PC-9 (cell line): ENCODE results near the gene SMPD3. TPM values are rescaled to one million over a fixed set of nuclear protein-coding genes. Genes with fewer than 3 reads are reported as not detected.

Experiments used
- BruUV-seq: library from RNA; stranded (reverse); fragments of 400-500 nt; replicated peaks from 2 replicates; lab custom pipeline; 2021; lab: Mats Ljungman, UMichigan
- CTCF ChIA-PET: fragments of 300-600 bp; sonication (Branson Sonifier 250); formaldehyde crosslinking; loops from one replicate; lab custom pipeline; 2022; ENCODE audit warnings: antibody characterized with exemption; lab: Charles Lee
- POLR2A ChIA-PET: fragments of 300-600 bp; sonication (Branson Sonifier 250); formaldehyde crosslinking; loops from one replicate; lab custom pipeline; 2022; ENCODE audit warnings: antibody characterized with exemption; ENCODE audit not compliant: unreplicated experiment; lab: Charles Lee
- DNase-seq, 2 experiments: peaks; one replicate each; pipeline versions ENCODE4 v3.0.0 to v3.0.0-alpha.2; 2015 to 2022; ENCODE audit warnings: mixed read lengths in 1 of 2
- H2AFZ ChIP-seq: fragments of 200-600 bp; sonication (generic); 2 replicates; pipeline ENCODE4 v1.8.1; 2017; ENCODE audit warnings: antibody characterized with exemption
- H3F3A ChIP-seq: fragments of 200-600 bp; sonication (generic); 2 replicates; pipeline ENCODE4 v1.8.1; 2017; ENCODE audit warnings: antibody characterized with exemption, mild to moderate bottlenecking, low read depth; ENCODE audit not compliant: insufficient read depth
- H3K27ac ChIP-seq: fragments of 200-600 bp; sonication (generic); 2 replicates; pipeline ENCODE4 v1.6.1; 2016; ENCODE audit warnings: mixed run types
- H3K27me3 ChIP-seq: fragments of 200-600 bp; sonication (generic); 2 replicates; pipeline ENCODE4 v1.6.1; 2016; ENCODE audit warnings: low read depth, mixed run types; ENCODE audit not compliant: insufficient read depth
- H3K36me3 ChIP-seq: fragments of 200-600 bp; sonication (generic); 2 replicates; pipeline ENCODE4 v1.6.1; 2016; ENCODE audit warnings: low read depth, mixed run types
- H3K4me1 ChIP-seq: fragments of 200-600 bp; sonication (generic); replicated peaks from 2 replicates; pipeline ENCODE4 v1.6.1; 2016; ENCODE audit warnings: mixed run types; ENCODE audit not compliant: insufficient read depth
- H3K4me2 ChIP-seq: fragments of 200-600 bp; sonication (generic); 2 replicates; pipeline ENCODE4 v1.6.1; 2017; ENCODE audit warnings: mixed run types
- H3K4me3 ChIP-seq: fragments of 200-600 bp; sonication (generic); 2 replicates; pipeline ENCODE4 v1.6.1; 2016; ENCODE audit warnings: mixed run types
- H3K79me2 ChIP-seq: fragments of 200-600 bp; sonication (generic); 2 replicates; pipeline ENCODE4 v1.6.1; 2017; ENCODE audit warnings: low read depth, mixed run types
- H3K9me2 ChIP-seq: fragments of 200-600 bp; sonication (generic); 2 replicates; pipeline ENCODE4 v1.8.1; 2017; ENCODE audit warnings: mild to moderate bottlenecking; ENCODE audit not compliant: insufficient read depth
- H3K9me3 ChIP-seq: fragments of 200-600 bp; sonication (generic); 2 replicates; pipeline ENCODE4 v1.8.1; 2016; ENCODE audit warnings: low read depth; ENCODE audit not compliant: insufficient read depth
- H4K20me1 ChIP-seq: fragments of 200-600 bp; sonication (generic); 2 replicates; pipeline ENCODE4 v1.8.1; 2017; ENCODE audit not compliant: insufficient read depth
- CTCF ChIP-seq: fragments of 200-600 bp; sonication (generic); conservative IDR thresholded peaks from 2 replicates; pipeline ENCODE4 v1.6.1; 2017; ENCODE audit warnings: mixed run types, antibody characterized with exemption, mild to moderate bottlenecking, moderate library complexity
- EZH2 ChIP-seq: fragments of 200-600 bp; sonication (generic); IDR thresholded peaks from 2 replicates; pipeline ENCODE4 v1.8.0; 2017; ENCODE audit warnings: antibody characterized with exemption, low read depth
- intact Hi-C: fragments of 100-400 bp; cut with micrococcal nuclease; formaldehyde crosslinking; loops from one replicate; pipeline ENCODE4 v1.10.0; 2022; ENCODE audit not compliant: unreplicated experiment
- total RNA-seq: library from RNA; stranded (reverse); gene quantifications from 2 replicates; pipeline ENCODE4 v1.2.3, GENCODE V29; 2021

Gene SMPD3
- total RNA-seq, 1 experiment from 2014 or later: 0.94 TPM

- DNase-seq: no peak
- Histone ChIP-seq H3K79me2 (no peaks in the 10 kb centered on the region), H3K4me2 (no peak overlapping the region), H2AFZ (no peak overlapping the region), H3K9me3 (no peaks in the 10 kb centered on the region), H3K36me3 (no peaks in the 10 kb centered on the region), H3K27ac (no peak overlapping the region), H3K4me1 (peaks cover 9% of the 10 kb centered on the region), H4K20me1 (no peaks in the 10 kb centered on the region), H3F3A (no peaks in the 10 kb centered on the region; the same call in 1 of the 2 replicates), H3K9me2 (no peaks in the 10 kb centered on the region), H3K4me3 (no peak overlapping the region), H3K27me3 (no peaks in the 10 kb centered on the region)
- no TSS peak for BruUV-seq
- intact Hi-C loops: no loop called here
- ChIA-PET POLR2A (no interaction called here), CTCF (interaction anchor here (0.7 kb wide), 1 partner anchor 662 kb away, joined by 11 read pairs; no protein-coding TSS in a partner anchor)
- no peak for TF ChIP-seq EZH2
These were observed 24.5 kb downstream of the SMPD3 start for GRCh38 chr16:68423771-68424170.

GRCh38 chr16:68422396-68422960, 25.8 kb downstream of the SMPD3 start:
- no peaks in the 10 kb centered on the region for H4K20me1 ChIP-seq
- H3K36me3 ChIP-seq: no peaks in the 10 kb centered on the region
- TF ChIP-seq EZH2 (no peak), CTCF (no peak)
- no peaks in the 10 kb centered on the region for H3K9me2 ChIP-seq
- POLR2A ChIA-PET: no interaction called here
- H3K4me2 ChIP-seq: no peak overlapping the region
- no TSS peak for BruUV-seq
- no peaks in the 10 kb centered on the region for H3K79me2 ChIP-seq
- H3K4me3 ChIP-seq: no peak overlapping the region
- H2AFZ ChIP-seq: no peak overlapping the region
- peaks cover 11% of the 10 kb centered on the region; the same call in 1 of the 2 replicates for H3F3A ChIP-seq
- intact Hi-C loops: no loop called here
- CTCF ChIA-PET: no interaction called here
- no peaks in the 10 kb centered on the region for H3K9me3 ChIP-seq
- DNase-seq: no peak
- H3K4me1 ChIP-seq: peaks cover 19% of the 10 kb centered on the region
- H3K27me3 ChIP-seq: no peaks in the 10 kb centered on the region
- no peak overlapping the region for H3K27ac ChIP-seq

- Histone ChIP-seq H3F3A (peaks cover 23% of the 10 kb centered on the region), H2AFZ (no peak overlapping the region), H3K27ac (no peak overlapping the region), H3K4me1 (peaks cover 25% of the 10 kb centered on the region), H4K20me1 (no peaks in the 10 kb centered on the region), H3K4me3 (no peak overlapping the region), H3K9me3 (no peaks in the 10 kb centered on the region), H3K4me2 (no peak overlapping the region), H3K9me2 (no peaks in the 10 kb centered on the region), H3K79me2 (no peaks in the 10 kb centered on the region), H3K27me3 (no peaks in the 10 kb centered on the region), H3K36me3 (no peaks in the 10 kb centered on the region)
- no peak for DNase-seq
- ChIA-PET CTCF (no interaction called here), POLR2A (interaction anchor here (0.6 to 0.8 kb wide), 2 partner anchors 53 to 1124 kb away, joined by 5 to 13 read pairs; no protein-coding TSS in a partner anchor)
- intact Hi-C loops: no loop called here
- BruUV-seq: no TSS peak
- TF ChIP-seq CTCF (no peak), EZH2 (no peak)
These were observed 27.2 kb downstream of the SMPD3 start for GRCh38 chr16:68421076-68421475.
